ENCODE data around the gene DUOXA1. TPM values are rescaled to one million over a fixed set of nuclear protein-coding genes. Genes with fewer than 3 reads are reported as not detected.

Gene DUOXA1
- total RNA-seq, 1 experiment from 2014 or later = 0.09 TPM

DNA sequence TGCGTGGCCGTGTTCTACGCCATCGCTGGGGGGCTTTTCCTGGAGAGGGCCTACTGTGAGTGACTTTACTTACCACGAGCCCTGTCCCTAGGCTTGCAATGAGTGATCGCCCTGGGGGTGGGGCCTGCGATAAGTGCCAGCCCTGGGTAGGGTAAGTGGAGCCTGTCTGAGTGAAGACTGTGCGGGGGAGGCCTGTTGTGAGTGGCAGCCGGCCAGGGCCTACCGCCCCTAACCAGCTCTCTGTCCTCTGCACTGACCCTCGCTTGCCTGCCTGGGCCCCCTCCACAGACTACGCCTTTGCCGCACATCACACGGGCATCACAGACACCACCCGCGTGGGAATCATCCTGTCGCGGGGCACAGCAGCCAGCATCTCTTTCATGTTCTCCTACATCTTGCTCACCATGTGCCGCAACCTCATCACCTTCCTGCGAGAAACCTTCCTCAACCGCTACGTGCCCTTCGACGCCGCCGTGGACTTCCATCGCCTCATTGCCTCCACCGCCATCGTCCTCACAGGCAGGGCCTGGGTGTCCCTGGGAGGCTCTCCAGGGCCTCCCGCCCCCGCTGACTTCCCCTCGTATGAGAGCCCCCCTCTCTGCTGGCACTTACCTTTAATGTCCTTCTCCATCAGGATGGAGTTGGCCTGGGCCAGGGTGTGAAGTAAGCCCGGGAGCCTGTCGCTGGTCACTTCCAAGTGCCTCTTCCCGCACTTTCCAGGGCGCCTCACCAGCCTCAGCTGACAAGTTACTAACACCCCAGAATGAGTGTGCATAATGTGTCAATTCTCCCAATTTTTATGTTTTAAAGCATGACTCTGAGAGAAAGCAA is 22.5 kb upstream of the DUOXA1 start (continued):
- TF ChIP-seq ZSCAN18 (CRISPR knock-in tag; IDR thresholded peaks at IDR 0.05) = no peak
- TF ChIP-seq, protein P1, sequence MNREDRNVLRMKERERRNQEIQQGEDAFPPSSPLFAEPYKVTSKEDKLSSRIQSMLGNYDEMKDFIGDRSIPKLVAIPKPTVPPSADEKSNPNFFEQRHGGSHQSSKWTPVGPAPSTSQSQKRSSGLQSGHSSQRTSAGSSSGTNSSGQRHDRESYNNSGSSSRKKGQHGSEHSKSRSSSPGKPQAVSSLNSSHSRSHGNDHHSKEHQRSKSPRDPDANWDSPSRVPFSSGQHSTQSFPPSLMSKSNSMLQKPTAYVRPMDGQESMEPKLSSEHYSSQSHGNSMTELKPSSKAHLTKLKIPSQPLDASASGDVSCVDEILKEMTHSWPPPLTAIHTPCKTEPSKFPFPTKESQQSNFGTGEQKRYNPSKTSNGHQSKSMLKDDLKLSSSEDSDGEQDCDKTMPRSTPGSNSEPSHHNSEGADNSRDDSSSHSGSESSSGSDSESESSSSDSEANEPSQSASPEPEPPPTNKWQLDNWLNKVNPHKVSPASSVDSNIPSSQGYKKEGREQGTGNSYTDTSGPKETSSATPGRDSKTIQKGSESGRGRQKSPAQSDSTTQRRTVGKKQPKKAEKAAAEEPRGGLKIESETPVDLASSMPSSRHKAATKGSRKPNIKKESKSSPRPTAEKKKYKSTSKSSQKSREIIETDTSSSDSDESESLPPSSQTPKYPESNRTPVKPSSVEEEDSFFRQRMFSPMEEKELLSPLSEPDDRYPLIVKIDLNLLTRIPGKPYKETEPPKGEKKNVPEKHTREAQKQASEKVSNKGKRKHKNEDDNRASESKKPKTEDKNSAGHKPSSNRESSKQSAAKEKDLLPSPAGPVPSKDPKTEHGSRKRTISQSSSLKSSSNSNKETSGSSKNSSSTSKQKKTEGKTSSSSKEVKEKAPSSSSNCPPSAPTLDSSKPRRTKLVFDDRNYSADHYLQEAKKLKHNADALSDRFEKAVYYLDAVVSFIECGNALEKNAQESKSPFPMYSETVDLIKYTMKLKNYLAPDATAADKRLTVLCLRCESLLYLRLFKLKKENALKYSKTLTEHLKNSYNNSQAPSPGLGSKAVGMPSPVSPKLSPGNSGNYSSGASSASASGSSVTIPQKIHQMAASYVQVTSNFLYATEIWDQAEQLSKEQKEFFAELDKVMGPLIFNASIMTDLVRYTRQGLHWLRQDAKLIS (CRISPR knock-in tag; IDR thresholded peaks at IDR 0.05; ENCODE audit: borderline replicate concordance) = no peak

DNA sequence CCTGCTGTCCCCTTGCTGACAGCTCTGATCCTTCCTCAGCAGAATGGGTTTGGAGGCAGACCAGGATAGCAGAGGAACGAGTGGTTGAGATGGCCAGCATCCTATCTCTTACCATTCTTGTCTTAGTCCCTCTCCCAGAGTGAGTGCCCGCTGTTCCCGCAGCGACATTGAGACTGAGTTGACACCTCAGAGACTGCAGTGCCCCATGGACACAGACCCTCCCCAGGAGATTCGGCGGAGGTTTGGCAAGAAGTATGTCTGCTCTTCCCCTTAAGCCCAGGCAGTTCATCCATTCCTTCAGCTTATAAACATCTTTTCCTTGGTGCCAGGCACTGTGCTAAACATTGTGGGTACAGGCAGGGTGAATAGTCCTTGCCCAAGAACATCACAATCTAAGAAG is 21.3 kb upstream of the DUOXA1 start:
- peaks cover 3% of the 10 kb centered on the region; the same call in 1 of the 2 replicates for H3K4me1 Mint-ChIP-seq
- ATAC-seq = no peak
- ChIA-PET POLR2A (no interaction called here), CTCF (interaction anchor here (2.1 to 3.8 kb wide), 2 partner anchors 12 to 33 kb away, joined by 10 to 16 read pairs; no protein-coding TSS in a partner anchor)
- peaks cover 8% of the 10 kb centered on the region for H3K27me3 Mint-ChIP-seq (ENCODE audit: low read depth)
- no peaks in the 10 kb centered on the region for H3K36me3 Mint-ChIP-seq
- H3K27ac Mint-ChIP-seq = no peak overlapping the region
- no peaks in the 10 kb centered on the region for H3K9me3 Mint-ChIP-seq
- H3K4me3 Mint-ChIP-seq = no peak overlapping the region
- TF ChIP-seq, protein P2, sequence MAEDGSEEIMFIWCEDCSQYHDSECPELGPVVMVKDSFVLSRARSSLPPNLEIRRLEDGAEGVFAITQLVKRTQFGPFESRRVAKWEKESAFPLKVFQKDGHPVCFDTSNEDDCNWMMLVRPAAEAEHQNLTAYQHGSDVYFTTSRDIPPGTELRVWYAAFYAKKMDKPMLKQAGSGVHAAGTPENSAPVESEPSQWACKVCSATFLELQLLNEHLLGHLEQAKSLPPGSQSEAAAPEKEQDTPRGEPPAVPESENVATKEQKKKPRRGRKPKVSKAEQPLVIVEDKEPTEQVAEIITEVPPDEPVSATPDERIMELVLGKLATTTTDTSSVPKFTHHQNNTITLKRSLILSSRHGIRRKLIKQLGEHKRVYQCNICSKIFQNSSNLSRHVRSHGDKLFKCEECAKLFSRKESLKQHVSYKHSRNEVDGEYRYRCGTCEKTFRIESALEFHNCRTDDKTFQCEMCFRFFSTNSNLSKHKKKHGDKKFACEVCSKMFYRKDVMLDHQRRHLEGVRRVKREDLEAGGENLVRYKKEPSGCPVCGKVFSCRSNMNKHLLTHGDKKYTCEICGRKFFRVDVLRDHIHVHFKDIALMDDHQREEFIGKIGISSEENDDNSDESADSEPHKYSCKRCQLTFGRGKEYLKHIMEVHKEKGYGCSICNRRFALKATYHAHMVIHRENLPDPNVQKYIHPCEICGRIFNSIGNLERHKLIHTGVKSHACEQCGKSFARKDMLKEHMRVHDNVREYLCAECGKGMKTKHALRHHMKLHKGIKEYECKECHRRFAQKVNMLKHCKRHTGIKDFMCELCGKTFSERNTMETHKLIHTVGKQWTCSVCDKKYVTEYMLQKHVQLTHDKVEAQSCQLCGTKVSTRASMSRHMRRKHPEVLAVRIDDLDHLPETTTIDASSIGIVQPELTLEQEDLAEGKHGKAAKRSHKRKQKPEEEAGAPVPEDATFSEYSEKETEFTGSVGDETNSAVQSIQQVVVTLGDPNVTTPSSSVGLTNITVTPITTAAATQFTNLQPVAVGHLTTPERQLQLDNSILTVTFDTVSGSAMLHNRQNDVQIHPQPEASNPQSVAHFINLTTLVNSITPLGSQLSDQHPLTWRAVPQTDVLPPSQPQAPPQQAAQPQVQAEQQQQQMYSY (CRISPR knock-in tag; IDR thresholded peaks at IDR 0.05) = no peak
- TF ChIP-seq ZNF396 (CRISPR knock-in tag; IDR thresholded peaks at IDR 0.05; ENCODE audit: borderline replicate concordance) = no peak
- TF ChIP-seq, protein P3, sequence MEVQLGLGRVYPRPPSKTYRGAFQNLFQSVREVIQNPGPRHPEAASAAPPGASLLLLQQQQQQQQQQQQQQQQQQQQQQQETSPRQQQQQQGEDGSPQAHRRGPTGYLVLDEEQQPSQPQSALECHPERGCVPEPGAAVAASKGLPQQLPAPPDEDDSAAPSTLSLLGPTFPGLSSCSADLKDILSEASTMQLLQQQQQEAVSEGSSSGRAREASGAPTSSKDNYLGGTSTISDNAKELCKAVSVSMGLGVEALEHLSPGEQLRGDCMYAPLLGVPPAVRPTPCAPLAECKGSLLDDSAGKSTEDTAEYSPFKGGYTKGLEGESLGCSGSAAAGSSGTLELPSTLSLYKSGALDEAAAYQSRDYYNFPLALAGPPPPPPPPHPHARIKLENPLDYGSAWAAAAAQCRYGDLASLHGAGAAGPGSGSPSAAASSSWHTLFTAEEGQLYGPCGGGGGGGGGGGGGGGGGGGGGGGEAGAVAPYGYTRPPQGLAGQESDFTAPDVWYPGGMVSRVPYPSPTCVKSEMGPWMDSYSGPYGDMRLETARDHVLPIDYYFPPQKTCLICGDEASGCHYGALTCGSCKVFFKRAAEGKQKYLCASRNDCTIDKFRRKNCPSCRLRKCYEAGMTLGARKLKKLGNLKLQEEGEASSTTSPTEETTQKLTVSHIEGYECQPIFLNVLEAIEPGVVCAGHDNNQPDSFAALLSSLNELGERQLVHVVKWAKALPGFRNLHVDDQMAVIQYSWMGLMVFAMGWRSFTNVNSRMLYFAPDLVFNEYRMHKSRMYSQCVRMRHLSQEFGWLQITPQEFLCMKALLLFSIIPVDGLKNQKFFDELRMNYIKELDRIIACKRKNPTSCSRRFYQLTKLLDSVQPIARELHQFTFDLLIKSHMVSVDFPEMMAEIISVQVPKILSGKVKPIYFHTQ (CRISPR knock-in tag; IDR thresholded peaks at IDR 0.05) = no peak
- TF ChIP-seq ZNF263 (CRISPR knock-in tag; IDR thresholded peaks at IDR 0.05; ENCODE audit: low read depth) = no peak
- no peak for TF ChIP-seq NR3C1 (CRISPR knock-in tag; conservative IDR thresholded peaks at IDR 0.05; ENCODE audit: low read depth)
- no peak for TF ChIP-seq RORB (CRISPR knock-in tag; IDR thresholded peaks at IDR 0.05)
- TF ChIP-seq ATF3 (CRISPR knock-in tag; conservative IDR thresholded peaks at IDR 0.05) = no peak
- TF ChIP-seq E2F1 (CRISPR knock-in tag; IDR thresholded peaks at IDR 0.05) = no peak
- no peak for TF ChIP-seq NR1H2 (CRISPR knock-in tag; IDR thresholded peaks at IDR 0.05)
- no peak for TF ChIP-seq FOXK1 (CRISPR knock-in tag; IDR thresholded peaks at IDR 0.05)
- DNase-seq (ENCODE audit: low spot score) = no peak
